A673 (cell line): Measurements from ENCODE around the gene NUBP1. TPM values are rescaled to one million over a fixed set of nuclear protein-coding genes. Genes with fewer than 3 reads are reported as not detected.
"Not testable (repeated sequence)": the region's sequence is repeated elsewhere in the genome, so short reads cannot be mapped to it uniquely, and the experiment has no call there.

Source experiments
- BruUV-seq: library from RNA; stranded (reverse); fragments of 400-500 nt; replicated peaks from 2 replicates; lab custom pipeline; 2021; lab: Mats Ljungman, UMichigan
- CTCF ChIA-PET: fragments of 300-600 bp; sonication (Branson Sonifier 250); formaldehyde crosslinking; loops from one replicate; lab custom pipeline; 2022; ENCODE audit warnings: antibody characterized with exemption; lab: Charles Lee
- POLR2A ChIA-PET: fragments of 300-600 bp; sonication (Branson Sonifier 250); formaldehyde crosslinking; loops from one replicate; lab custom pipeline; 2022; ENCODE audit warnings: antibody characterized with exemption; ENCODE audit not compliant: low non-redundant PET; lab: Charles Lee
- DNase-seq: peaks from one replicate; pipeline ENCODE4 v3.0.0-alpha.2; 2015; ENCODE audit warnings: low spot score
- H3K27ac ChIP-seq: fragments of 200-600 bp; sonication (generic); 2 replicates; pipeline ENCODE4 v1.5.1; 2016; ENCODE audit warnings: mixed run types, low read depth, mild to moderate bottlenecking, mixed read lengths, antibody characterized with exemption, low read length; ENCODE audit not compliant: poor library complexity, severe bottlenecking
- H3K27me3 ChIP-seq: fragments of 200-600 bp; sonication (generic); replicated peaks from 2 replicates; pipeline ENCODE4 v1.6.1; 2017; ENCODE audit warnings: mixed run types, low read depth, mild to moderate bottlenecking, mixed read lengths, antibody characterized with exemption, low read length; ENCODE audit not compliant: insufficient read depth, poor library complexity
- H3K36me3 ChIP-seq: fragments of 200-600 bp; sonication (generic); 2 replicates; pipeline ENCODE4 v1.6.1; 2016; ENCODE audit warnings: mixed run types, mild to moderate bottlenecking, mixed read lengths, antibody characterized with exemption, low read length; ENCODE audit not compliant: insufficient read depth, poor library complexity, severe bottlenecking
- H3K4me1 ChIP-seq: fragments of 200-600 bp; sonication (generic); 2 replicates; pipeline ENCODE4 v1.6.1; 2017; ENCODE audit warnings: mixed run types, mild to moderate bottlenecking, mixed read lengths, antibody characterized with exemption, low read length; ENCODE audit not compliant: insufficient read depth, poor library complexity, severe bottlenecking
- H3K4me3 ChIP-seq: fragments of 200-600 bp; sonication (generic); 2 replicates; pipeline ENCODE4 v1.5.1; 2016; ENCODE audit warnings: low read depth, mixed run types, mild to moderate bottlenecking, mixed read lengths, low read length; ENCODE audit not compliant: poor library complexity, severe bottlenecking
- H3K9me3 ChIP-seq: fragments of 200-600 bp; sonication (generic); 2 replicates; pipeline ENCODE4 v1.6.1; 2016; ENCODE audit warnings: mixed run types, low read depth, mild to moderate bottlenecking, mixed read lengths, antibody characterized with exemption, low read length; ENCODE audit not compliant: poor library complexity, severe bottlenecking
- CTCF ChIP-seq: fragments of 300-800, 200-600 bp; sonication (generic); conservative IDR thresholded peaks from 2 replicates; pipeline ENCODE4 v1.5.1; 2017; ENCODE audit warnings: low read depth, mild to moderate bottlenecking, antibody characterized with exemption, low read length, moderate library complexity, mixed read lengths
- EZH2 ChIP-seq: fragments of 200-600 bp; sonication (generic); IDR thresholded peaks from 2 replicates; pipeline ENCODE4 v1.6.1; 2017; ENCODE audit warnings: borderline replicate concordance, low read depth, mild to moderate bottlenecking, mixed read lengths, antibody characterized with exemption, low read length; ENCODE audit not compliant: poor library complexity, severe bottlenecking
- intact Hi-C: fragments of 100-400 bp; cut with micrococcal nuclease; formaldehyde crosslinking; loops from one replicate; pipeline ENCODE4 v1.10.0; 2022; ENCODE audit not compliant: unreplicated experiment
- total RNA-seq: library from RNA; stranded (reverse); gene quantifications from 2 replicates; pipeline ENCODE4 v1.2.3, GENCODE V29; 2021

Gene NUBP1
- total RNA-seq, 1 experiment from 2014 or later = 22.9 TPM

- H3K9me3 ChIP-seq = no peaks in the 10 kb centered on the region
- no peak for TF ChIP-seq EZH2
- TF ChIP-seq CTCF = no peak
- intact Hi-C loops = loop anchor here (5.0 kb wide), 1 partner anchor 176 kb away; no protein-coding TSS in a partner anchor
- H3K4me1 ChIP-seq = peaks cover 5% of the 10 kb centered on the region
- no peak overlapping the region for H3K4me3 ChIP-seq
- H3K36me3 ChIP-seq = no peaks in the 10 kb centered on the region
- no TSS peak for BruUV-seq
- H3K27me3 ChIP-seq = no peaks in the 10 kb centered on the region
- no peak for DNase-seq
- ChIA-PET CTCF (no interaction called here), POLR2A (no interaction called here)
- H3K27ac ChIP-seq = no peak overlapping the region
Measured at GRCh38 chr16:10740845-10741208, 2.8 kb upstream of the NUBP1 start.

- H3K4me3 ChIP-seq, H3K9me3 ChIP-seq, DNase-seq, H3K27ac ChIP-seq, POLR2A ChIA-PET, H3K4me1 ChIP-seq, CTCF ChIA-PET, H3K36me3 ChIP-seq, BruUV-seq, H3K27me3 ChIP-seq: not testable (repeated sequence)
- intact Hi-C loops = loop anchor here (5.0 kb wide), 1 partner anchor 176 kb away; no protein-coding TSS in a partner anchor
Measured at GRCh38 chr16:10741249-10741648, 2.4 kb upstream of the NUBP1 start.

- H3K27me3 ChIP-seq = no peaks in the 10 kb centered on the region
- DNase-seq = no peak
- no peak for TF ChIP-seq CTCF
- TF ChIP-seq EZH2 = no peak
- peaks cover 5% of the 10 kb centered on the region for H3K4me1 ChIP-seq
- no peak overlapping the region for H3K4me3 ChIP-seq
- H3K36me3 ChIP-seq = no peaks in the 10 kb centered on the region
- BruUV-seq = no TSS peak
- CTCF ChIA-PET = no interaction called here
- intact Hi-C loops = loop anchor here (5.0 kb wide), 1 partner anchor 175 kb away; no protein-coding TSS in a partner anchor
- POLR2A ChIA-PET = no interaction called here
- no peaks in the 10 kb centered on the region for H3K9me3 ChIP-seq
- no peak overlapping the region for H3K27ac ChIP-seq
Measured at GRCh38 chr16:10741844-10742243, 1.8 kb upstream of the NUBP1 start.

GRCh38 chr16:10743227-10743609, 424 bp upstream of the NUBP1 start:
- CTCF ChIA-PET = interaction anchor here (1.2 kb wide), 1 partner anchor 176 kb away, joined by 4 read pairs; no protein-coding TSS in a partner anchor
- peak overlapping the region; percentile 57 for H3K4me3 ChIP-seq
- peak overlapping the region; percentile 98 for H3K27ac ChIP-seq
- no peaks in the 10 kb centered on the region for H3K27me3 ChIP-seq
- no peaks in the 10 kb centered on the region for H3K9me3 ChIP-seq
- no peak for TF ChIP-seq CTCF
- TF ChIP-seq EZH2 = no peak
- H3K36me3 ChIP-seq = no peaks in the 10 kb centered on the region
- DNase-seq = no peak
- TSS peak; percentile 84 for BruUV-seq
- intact Hi-C loops = loop anchor here (5.0 kb wide), 1 partner anchor 174 kb away; no protein-coding TSS in a partner anchor
- H3K4me1 ChIP-seq = peaks cover 5% of the 10 kb centered on the region
- POLR2A ChIA-PET = interaction anchor here (0.6 kb wide), 1 partner anchor 27 kb away, joined by 3 read pairs; no protein-coding TSS in a partner anchor
